ENCODE results near the gene ARSB. TPM values are rescaled to one million over a fixed set of nuclear protein-coding genes. Genes with fewer than 3 reads are reported as not detected.

Gene ARSB
- total RNA-seq, 4 donors from 2014 or later: 9.1 to 12.7 (median 10.7) TPM

DNA sequence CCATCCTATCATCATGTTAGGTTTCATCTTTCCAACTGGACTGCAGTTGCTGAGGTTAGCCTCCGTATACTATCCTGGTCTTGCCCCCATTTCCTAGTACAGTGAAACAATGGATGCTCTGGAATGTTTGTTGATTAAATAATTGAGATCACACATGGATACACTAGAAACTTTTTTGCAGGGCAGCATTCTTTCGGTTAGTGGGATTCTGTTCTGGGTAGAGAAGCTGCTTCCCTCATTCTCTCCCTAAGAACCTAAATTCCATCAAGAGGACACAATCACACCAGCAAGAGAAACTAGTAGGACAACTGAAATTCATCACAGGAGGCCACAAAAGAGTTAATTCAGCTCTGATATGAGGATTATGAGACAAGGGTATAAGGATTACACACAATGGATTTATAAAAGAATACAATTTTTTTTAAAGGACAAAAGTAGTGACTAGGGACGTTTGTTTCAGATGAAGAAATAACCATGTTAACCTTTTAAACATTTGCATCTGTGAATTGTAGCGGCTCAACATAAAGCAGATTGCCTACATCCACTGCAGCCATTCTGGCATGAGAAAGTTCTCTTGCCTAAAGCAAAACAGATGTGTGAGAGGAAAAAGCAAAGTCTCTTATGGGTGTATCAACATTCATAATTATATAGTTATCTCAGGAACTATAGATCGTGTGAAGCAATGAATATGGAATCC lies 173.8 kb downstream of the ARSB start:
- WGBS, 2 donors (ENCODE audit: low coverage in 1 of 2): 71 to 80% methylated on average over 4 to 5 of the region's 5 CpGs
- Histone ChIP-seq H3K9me3 (no peaks in the 10 kb centered on the region), H3K27me3 (no peaks in the 10 kb centered on the region), H3K36me3 (no peaks in the 10 kb centered on the region), H3K4me1 (no peaks in the 10 kb centered on the region), H3K4me3 (no peak overlapping the region), H3K27ac (no peak overlapping the region)
- TF ChIP-seq POLR2AphosphoS5 (IDR thresholded peaks at IDR 0.05): no peak
- TF ChIP-seq, protein P1, sequence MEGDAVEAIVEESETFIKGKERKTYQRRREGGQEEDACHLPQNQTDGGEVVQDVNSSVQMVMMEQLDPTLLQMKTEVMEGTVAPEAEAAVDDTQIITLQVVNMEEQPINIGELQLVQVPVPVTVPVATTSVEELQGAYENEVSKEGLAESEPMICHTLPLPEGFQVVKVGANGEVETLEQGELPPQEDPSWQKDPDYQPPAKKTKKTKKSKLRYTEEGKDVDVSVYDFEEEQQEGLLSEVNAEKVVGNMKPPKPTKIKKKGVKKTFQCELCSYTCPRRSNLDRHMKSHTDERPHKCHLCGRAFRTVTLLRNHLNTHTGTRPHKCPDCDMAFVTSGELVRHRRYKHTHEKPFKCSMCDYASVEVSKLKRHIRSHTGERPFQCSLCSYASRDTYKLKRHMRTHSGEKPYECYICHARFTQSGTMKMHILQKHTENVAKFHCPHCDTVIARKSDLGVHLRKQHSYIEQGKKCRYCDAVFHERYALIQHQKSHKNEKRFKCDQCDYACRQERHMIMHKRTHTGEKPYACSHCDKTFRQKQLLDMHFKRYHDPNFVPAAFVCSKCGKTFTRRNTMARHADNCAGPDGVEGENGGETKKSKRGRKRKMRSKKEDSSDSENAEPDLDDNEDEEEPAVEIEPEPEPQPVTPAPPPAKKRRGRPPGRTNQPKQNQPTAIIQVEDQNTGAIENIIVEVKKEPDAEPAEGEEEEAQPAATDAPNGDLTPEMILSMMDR (IDR thresholded peaks at IDR 0.05): no peak
- TF ChIP-seq EP300 (IDR thresholded peaks at IDR 0.05; ENCODE audit: low read depth): no peak
- TF ChIP-seq POLR2A (IDR thresholded peaks at IDR 0.05): no peak
- intact Hi-C loops (cut with DNase I; ENCODE audit: low total_unique reads) (no loop called here), in situ Hi-C loops (cut with MboI; ENCODE audit: low pct_ligation_motif_present in 1 of 4, low pct_unique_long_range_greater_than_20kb in 1 of 4, low sequenced_read_pairs in 3 of 4) (no loop called here)
- DNase-seq: no peak

DNA sequence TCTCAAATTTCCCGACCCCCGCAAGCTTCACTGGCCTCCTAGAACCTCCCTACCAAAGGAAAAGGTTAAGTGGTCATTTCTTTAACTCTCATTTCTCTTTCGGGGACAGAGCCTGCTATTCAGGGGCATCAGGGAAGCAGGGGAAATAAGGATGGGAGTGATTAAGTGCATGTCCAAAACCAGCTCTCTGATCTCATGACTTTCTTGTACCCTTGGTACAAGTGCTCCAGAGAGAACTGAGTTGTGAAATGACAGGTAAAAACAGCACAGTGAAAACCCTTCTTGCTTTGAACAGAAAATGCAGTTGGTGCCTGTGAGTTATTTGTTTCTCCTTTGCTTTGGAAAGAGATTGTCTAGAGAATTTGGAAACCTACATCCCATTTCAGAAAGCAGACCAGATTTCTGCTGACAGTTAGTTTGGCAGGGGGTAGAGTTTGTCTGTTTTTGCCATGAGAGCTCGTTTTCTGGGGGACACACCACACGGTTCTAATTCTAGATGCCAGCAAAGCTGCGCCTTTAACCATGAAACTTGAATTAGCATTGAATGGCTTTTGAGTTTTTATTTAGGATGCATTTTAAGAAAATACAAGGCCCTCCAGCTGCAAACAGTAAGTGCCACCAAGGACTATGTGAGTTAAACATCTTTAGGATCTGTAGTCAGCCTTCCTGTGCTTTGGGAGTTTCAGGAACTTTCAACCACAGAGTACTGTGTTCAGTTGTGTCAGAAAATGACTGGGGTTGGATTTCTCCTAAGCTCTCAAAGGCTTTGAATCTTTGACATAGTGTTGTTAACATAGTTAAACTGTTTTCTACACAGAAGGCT lies 174.8 kb downstream of the ARSB start:
- TF ChIP-seq POLR2A (IDR thresholded peaks at IDR 0.05) (no peak), EP300 (IDR thresholded peaks at IDR 0.05; ENCODE audit: low read depth) (no peak), POLR2AphosphoS5 (IDR thresholded peaks at IDR 0.05) (no peak)
- TF ChIP-seq, protein P1 (IDR thresholded peaks at IDR 0.05): no peak
- WGBS, 2 donors (ENCODE audit: low coverage in 1 of 2): 85 to 91% methylated on average over 5 to 6 of the region's 6 CpGs
- no peak overlapping the region for H3K27ac ChIP-seq
- no peaks in the 10 kb centered on the region for H3K27me3 ChIP-seq
- in situ Hi-C loops (cut with MboI; ENCODE audit: low pct_ligation_motif_present in 1 of 4, low pct_unique_long_range_greater_than_20kb in 1 of 4, low sequenced_read_pairs in 3 of 4): no loop called here
- intact Hi-C loops (cut with DNase I; ENCODE audit: low total_unique reads): no loop called here
- no peaks in the 10 kb centered on the region for H3K36me3 ChIP-seq
- no peaks in the 10 kb centered on the region for H3K4me1 ChIP-seq
- no peak for DNase-seq
- no peak overlapping the region for H3K4me3 ChIP-seq
- no peaks in the 10 kb centered on the region for H3K9me3 ChIP-seq

DNA sequence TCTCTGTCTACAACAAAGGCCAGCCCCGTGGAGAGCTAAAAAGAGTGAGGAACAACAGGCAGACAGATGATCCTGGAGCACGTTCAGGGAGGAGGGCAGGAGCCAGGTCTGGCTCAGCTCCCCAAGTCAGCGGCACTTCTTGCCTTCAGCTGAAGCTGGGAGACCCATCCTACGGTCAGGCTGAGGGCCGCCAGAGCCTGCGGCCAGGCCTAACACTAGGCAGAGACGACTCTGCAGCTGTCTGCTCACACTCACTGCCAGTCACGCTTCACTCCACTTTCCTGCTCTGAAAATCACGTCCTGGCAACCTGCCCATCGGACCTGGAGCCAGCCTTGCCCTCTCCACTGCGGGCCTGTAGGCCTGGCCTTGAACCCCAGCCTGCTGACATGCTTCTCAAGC lies 175.7 kb downstream of the ARSB start:
- Histone ChIP-seq H3K4me3 (no peak overlapping the region), H3K4me1 (no peaks in the 10 kb centered on the region), H3K36me3 (no peaks in the 10 kb centered on the region), H3K27me3 (no peaks in the 10 kb centered on the region), H3K9me3 (no peaks in the 10 kb centered on the region), H3K27ac (no peak overlapping the region)
- no peak for DNase-seq
- 79 to 92% methylated on average over 3 to 11 of the region's 11 CpGs for WGBS, 2 donors (ENCODE audit: low coverage in 1 of 2)
- TF ChIP-seq, protein P1 (IDR thresholded peaks at IDR 0.05): no peak
- in situ Hi-C loops (cut with MboI; ENCODE audit: low pct_ligation_motif_present in 1 of 4, low pct_unique_long_range_greater_than_20kb in 1 of 4, low sequenced_read_pairs in 3 of 4) (no loop called here), intact Hi-C loops (cut with DNase I; ENCODE audit: low total_unique reads) (no loop called here)

DNA sequence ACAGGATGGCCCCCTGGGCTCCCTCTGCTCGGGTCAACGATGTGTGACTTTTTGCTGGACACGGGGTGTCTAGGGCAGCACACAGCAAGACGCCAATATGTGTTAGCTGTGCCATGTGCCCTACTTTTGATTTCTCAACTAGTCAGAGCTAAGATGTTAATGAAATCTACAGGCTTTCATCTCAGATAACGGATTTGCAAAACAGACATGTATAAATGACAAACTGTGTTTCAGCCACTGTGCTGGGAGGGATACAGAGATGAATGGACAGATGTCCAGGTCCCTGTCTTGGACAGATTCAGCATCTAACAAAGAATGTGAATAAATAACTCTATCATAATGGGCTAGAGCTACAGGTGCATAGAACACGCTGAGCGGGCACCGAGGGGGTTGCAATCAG lies 176.3 kb downstream of the ARSB start:
- Histone ChIP-seq H3K27me3 (no peaks in the 10 kb centered on the region), H3K36me3 (no peaks in the 10 kb centered on the region), H3K4me1 (no peaks in the 10 kb centered on the region), H3K9me3 (no peaks in the 10 kb centered on the region), H3K4me3 (no peak overlapping the region), H3K27ac (no peak overlapping the region)
- in situ Hi-C loops (cut with MboI; ENCODE audit: low pct_ligation_motif_present in 1 of 4, low pct_unique_long_range_greater_than_20kb in 1 of 4, low sequenced_read_pairs in 3 of 4): no loop called here
- 94 to 100% methylated on average over 4 to 8 of the region's 8 CpGs for WGBS, 2 donors (ENCODE audit: low coverage in 1 of 2)
- no peak for TF ChIP-seq POLR2A (IDR thresholded peaks at IDR 0.05)
- TF ChIP-seq POLR2AphosphoS5 (IDR thresholded peaks at IDR 0.05): no peak
- TF ChIP-seq, protein P1 (IDR thresholded peaks at IDR 0.05): no peak
- no peak for TF ChIP-seq EP300 (IDR thresholded peaks at IDR 0.05; ENCODE audit: low read depth)
- intact Hi-C loops (cut with DNase I; ENCODE audit: low total_unique reads): no loop called here
- DNase-seq: no peak

Data from transverse colon (tissue), 4 donors.